ENCODE results near the gene XPR1. TPM values are rescaled to one million over a fixed set of nuclear protein-coding genes. Genes with fewer than 3 reads are reported as not detected.

XPR1 gene
- total and polyA plus RNA-seq, 2 of the 8 experiments (the other 6 are each of a cell fraction or from before 2014, with no cell fraction given) = 28.6 to 43.9 TPM

- no peak overlapping the region for H2BK12ac ChIP-seq (ENCODE audit: low read depth, low read length)
- peaks cover 0 to 3% (median 0%) of the 10 kb centered on the region in 4 experiments; a peak in 2 of 7 replicates for H3K4me1 ChIP-seq (replicated peaks in 1 of 4; ENCODE audit: control insufficient read depth in 3 of 4, insufficient read depth in 4 of 4, low read length in 3 of 4)
- no peak for DNase-seq (ENCODE audit: low read depth in 1 of 2, low spot score in 2 of 2)
- H3K36me3 ChIP-seq (ENCODE audit: control insufficient read depth in 2 of 4, insufficient read depth in 4 of 4, low read length in 3 of 4) = no peaks in the 10 kb centered on the region
- H3K4me3 ChIP-seq (ENCODE audit: extremely low read depth in 1 of 4, insufficient read depth in 2 of 4, low read depth in 3 of 4, low read length in 4 of 4) = no peak overlapping the region
- H3K27ac ChIP-seq (ENCODE audit: low read depth, low read length) = no peak overlapping the region
- WGBS, 2 experiments (ENCODE audit: extremely low coverage in 1 of 2, insufficient coverage in 1 of 2, insufficient read length in 1 of 2, insufficient replicate concordance in 2 of 2, low coverage in 1 of 2, low lambda C conversion rate in 2 of 2, missing lambda C conversion rate in 1 of 2) = 40% methylated on average over 1 of the region's 1 CpG; no CpG with 5 or more reads in 1 of the 2 experiments
- no peaks in the 10 kb centered on the region for H3K27me3 ChIP-seq (replicated peaks in 1 of 4; ENCODE audit: control insufficient read depth in 3 of 4, extremely low read depth in 1 of 4, insufficient read depth in 3 of 4, low read length in 3 of 4)
- H3K4me2 ChIP-seq (ENCODE audit: insufficient read depth in 1 of 2, low read depth in 2 of 2, low read length in 2 of 2) = no peak overlapping the region
- no peak overlapping the region for H3K4ac ChIP-seq (replicated peaks; ENCODE audit: insufficient read length, low read depth, low read length)
- H2BK120ac ChIP-seq (replicated peaks; ENCODE audit: low read depth, low read length) = no peak overlapping the region
- TF ChIP-seq MAFK (IDR thresholded peaks at IDR 0.05; ENCODE audit: low read depth, low read length) (no peak), CREB1 (IDR thresholded peaks at IDR 0.05) (peak; percentile 65)
- no peak overlapping the region for H3K56ac ChIP-seq (replicated peaks; ENCODE audit: insufficient read length, low read depth, low read length)
- H2AK5ac ChIP-seq (ENCODE audit: low read depth, low read length) = no peak overlapping the region
- H3K9ac ChIP-seq (replicated peaks in 1 of 4; ENCODE audit: extremely low read depth in 1 of 4, low read depth in 3 of 4, low read length in 3 of 4) = no peak overlapping the region
- H3K23ac ChIP-seq (ENCODE audit: insufficient read length) = no peak overlapping the region
- H3K9me3 ChIP-seq (ENCODE audit: insufficient read depth in 2 of 2, low read depth in 1 of 2, low read length in 1 of 2) = peaks cover 0 to 3% of the 10 kb centered on the region in 2 experiments; a peak in 1 of 4 replicates
- no peak overlapping the region for H2BK5ac ChIP-seq (ENCODE audit: low read depth, low read length)
- no peaks in the 10 kb centered on the region for H3K23me2 ChIP-seq (ENCODE audit: low read depth, low read length)
- H4K91ac ChIP-seq (replicated peaks; ENCODE audit: insufficient read length, low read length) = no peak overlapping the region
- H3K18ac ChIP-seq (ENCODE audit: extremely low read depth, low read length) = no peak overlapping the region
- no peak overlapping the region for H4K5ac ChIP-seq (ENCODE audit: insufficient read length, low read depth, low read length)
- peaks cover 3 to 40% of the 10 kb centered on the region in 2 experiments; a peak in 3 of 4 replicates for H3K79me2 ChIP-seq (ENCODE audit: control insufficient read depth in 1 of 2, insufficient read depth in 2 of 2, low read length in 2 of 2)
- no peak overlapping the region for H2AFZ ChIP-seq (ENCODE audit: low read length)
- H4K20me1 ChIP-seq (replicated peaks in 1 of 2; ENCODE audit: control insufficient read depth in 1 of 2, insufficient read depth in 2 of 2, low read length in 2 of 2) = peaks cover 0 to 3% of the 10 kb centered on the region in 2 experiments
- no peak overlapping the region for H3K14ac ChIP-seq (ENCODE audit: insufficient read length)
- H3K79me1 ChIP-seq (ENCODE audit: low read depth, low read length) = no peaks in the 10 kb centered on the region
- ChIA-PET POLR2A (ENCODE audit: partially characterized antibody) (no interaction called here), CTCF (ENCODE audit: partially characterized antibody) (no interaction called here)
- H2BK20ac ChIP-seq (ENCODE audit: low read length) = no peak overlapping the region
- H4K8ac ChIP-seq (ENCODE audit: extremely low read depth, insufficient read depth, low read length) = no peak overlapping the region
- FAIRE-seq = no peak
- H2BK15ac ChIP-seq (ENCODE audit: low read length) = no peak overlapping the region
Observed at GRCh38 chr1:180674603-180675530, 43.0 kb downstream of the XPR1 start.

Data from H1 (cell line).